Measurements from ENCODE around the gene C1QB.

Gene C1QB

GRCh38 chr1:22652881-22653316, at the start of gene C1QB:
C1QB (plus strand) TSS chr1:22653236; CDS start chr1:22659463, 6,227 bp downstream.
- H3K9me3 ChIP-seq (ENCODE audit: insufficient read depth, low read depth, low read length), result no peaks in the 10 kb centered on the region
- H3K4me1 ChIP-seq (ENCODE audit: insufficient read depth, low read length, poor library complexity, severe bottlenecking), result no peaks in the 10 kb centered on the region
- H3K79me2 ChIP-seq (ENCODE audit: insufficient read depth, low read length), result no peaks in the 10 kb centered on the region
- TF ChIP-seq EZH2phosphoT487 (IDR thresholded peaks at IDR 0.05; ENCODE audit: borderline replicate concordance) (no peak), CTCF (conservative IDR thresholded peaks at IDR 0.05; ENCODE audit: low read length) (no peak)
- no peaks in the 10 kb centered on the region for H3K36me3 ChIP-seq (ENCODE audit: insufficient read depth, low read length)
- no peaks in the 10 kb centered on the region for H3K27me3 ChIP-seq (ENCODE audit: insufficient read depth, low read length, poor library complexity, severe bottlenecking)
- no peak within 1 kb of the TSS for H3K9ac ChIP-seq (ENCODE audit: low read depth, low read length, poor library complexity, severe bottlenecking)
- H4K20me1 ChIP-seq (ENCODE audit: insufficient read depth, low read length, poor library complexity, severe bottlenecking), result no peaks in the 10 kb centered on the region
- no peak within 1 kb of the TSS for H2AFZ ChIP-seq (ENCODE audit: low read length)
- H3K9me2 ChIP-seq (replicated peaks; ENCODE audit: low read depth, low read length), result no peaks in the 10 kb centered on the region
- H3F3A ChIP-seq (ENCODE audit: low read depth), result no peaks in the 10 kb centered on the region
- H3K4me3 ChIP-seq (ENCODE audit: low read length, poor library complexity, severe bottlenecking), result no peak within 1 kb of the TSS
- no peak within 1 kb of the TSS for H3K4me2 ChIP-seq (ENCODE audit: low read depth, low read length, poor library complexity, severe bottlenecking)

- Histone ChIP-seq H3K9me2 (replicated peaks; ENCODE audit: low read depth, low read length) (no peaks in the 10 kb centered on the region), H2AFZ (ENCODE audit: low read length) (no peak overlapping the region), H3K79me2 (ENCODE audit: insufficient read depth, low read length) (no peaks in the 10 kb centered on the region), H3F3A (ENCODE audit: low read depth) (no peaks in the 10 kb centered on the region), H3K36me3 (ENCODE audit: insufficient read depth, low read length) (no peaks in the 10 kb centered on the region), H3K4me1 (ENCODE audit: insufficient read depth, low read length, poor library complexity, severe bottlenecking) (no peaks in the 10 kb centered on the region), H3K9me3 (ENCODE audit: insufficient read depth, low read depth, low read length) (no peaks in the 10 kb centered on the region), H3K9ac (ENCODE audit: low read depth, low read length, poor library complexity, severe bottlenecking) (no peak overlapping the region), H3K4me2 (ENCODE audit: low read depth, low read length, poor library complexity, severe bottlenecking) (no peak overlapping the region), H3K27me3 (ENCODE audit: insufficient read depth, low read length, poor library complexity, severe bottlenecking) (no peaks in the 10 kb centered on the region), H3K4me3 (ENCODE audit: low read length, poor library complexity, severe bottlenecking) (no peak overlapping the region), H4K20me1 (ENCODE audit: insufficient read depth, low read length, poor library complexity, severe bottlenecking) (no peaks in the 10 kb centered on the region)
- TF ChIP-seq CTCF (conservative IDR thresholded peaks at IDR 0.05; ENCODE audit: low read length) (no peak), EZH2phosphoT487 (IDR thresholded peaks at IDR 0.05; ENCODE audit: borderline replicate concordance) (no peak)
Observed at GRCh38 chr1:22606161-22606560, 46.9 kb upstream of the C1QB start.

- no peaks in the 10 kb centered on the region for H3K36me3 ChIP-seq (ENCODE audit: insufficient read depth, low read length)
- H3K4me3 ChIP-seq (ENCODE audit: low read length, poor library complexity, severe bottlenecking), result no peak overlapping the region
- H3F3A ChIP-seq (ENCODE audit: low read depth), result no peaks in the 10 kb centered on the region
- H3K27me3 ChIP-seq (ENCODE audit: insufficient read depth, low read length, poor library complexity, severe bottlenecking), result no peaks in the 10 kb centered on the region
- no peak for TF ChIP-seq CTCF (conservative IDR thresholded peaks at IDR 0.05; ENCODE audit: low read length)
- no peak for TF ChIP-seq EZH2phosphoT487 (IDR thresholded peaks at IDR 0.05; ENCODE audit: borderline replicate concordance)
- H3K4me2 ChIP-seq (ENCODE audit: low read depth, low read length, poor library complexity, severe bottlenecking), result no peak overlapping the region
- no peaks in the 10 kb centered on the region for H4K20me1 ChIP-seq (ENCODE audit: insufficient read depth, low read length, poor library complexity, severe bottlenecking)
- no peak overlapping the region for H3K9ac ChIP-seq (ENCODE audit: low read depth, low read length, poor library complexity, severe bottlenecking)
- no peaks in the 10 kb centered on the region for H3K79me2 ChIP-seq (ENCODE audit: insufficient read depth, low read length)
- no peaks in the 10 kb centered on the region for H3K9me2 ChIP-seq (replicated peaks; ENCODE audit: low read depth, low read length)
- no peaks in the 10 kb centered on the region for H3K4me1 ChIP-seq (ENCODE audit: insufficient read depth, low read length, poor library complexity, severe bottlenecking)
- H3K9me3 ChIP-seq (ENCODE audit: insufficient read depth, low read depth, low read length), result no peaks in the 10 kb centered on the region
- H2AFZ ChIP-seq (ENCODE audit: low read length), result no peak overlapping the region
Observed at GRCh38 chr1:22607154-22607553, 45.9 kb upstream of the C1QB start.
